Lung (tissue), 12 donors: ENCODE results near the gene ATG7. TPM values are rescaled to one million over a fixed set of nuclear protein-coding genes. Genes with fewer than 3 reads are reported as not detected.
A peak's percentile ranks its signal among the peaks of the same experiment; 100 is the strongest.

Experiments used
- ATAC-seq: fragments of 200-7000 bp; cut with Tn5 transposase; one replicate; pipeline ENCODE4 v1.9.1; 2020; ENCODE audit warnings: moderate number of reproducible peaks; ENCODE audit not compliant: insufficient read depth, low FRiP score
- DNase-seq, 3 donors: peaks; one replicate each; pipeline ENCODE4 v3.0.0-alpha.2; 2013 to 2017
- H3K27ac ChIP-seq, 2 donors: one replicate each; pipeline ENCODE4 v1.5.1; 2013; ENCODE audit warnings: mild to moderate bottlenecking in 2 of 2, moderate library complexity in 2 of 2, control low read depth in 1 of 2, inconsistent platforms in 1 of 2, low read depth in 1 of 2, low read length in 1 of 2
- H3K27me3 ChIP-seq, 3 donors: one replicate each; pipeline ENCODE4 v1.5.1; 2013; ENCODE audit warnings: low read length in 2 of 3; ENCODE audit not compliant: control insufficient read depth in 3 of 3, insufficient read depth in 3 of 3
- H3K36me3 ChIP-seq, 4 donors: one replicate each; pipeline ENCODE4 v1.5.1; 2013; ENCODE audit warnings: low read length in 4 of 4, mild to moderate bottlenecking in 1 of 4, moderate library complexity in 1 of 4; ENCODE audit not compliant: control insufficient read depth in 4 of 4, insufficient read depth in 4 of 4
- H3K4me1 ChIP-seq, 5 donors: one replicate each; pipeline ENCODE4 v1.5.1; 2013; ENCODE audit warnings: low read length in 5 of 5, mild to moderate bottlenecking in 2 of 5, moderate library complexity in 1 of 5; ENCODE audit not compliant: control insufficient read depth in 5 of 5, insufficient read depth in 5 of 5
- H3K4me3 ChIP-seq: one replicate; pipeline ENCODE4 v1.5.1; 2013; ENCODE audit warnings: mild to moderate bottlenecking, control low read depth, moderate library complexity
- H3K9ac ChIP-seq, 2 donors: one replicate each; pipeline ENCODE4 v1.5.1; 2013; ENCODE audit warnings: low read length in 2 of 2, control low read depth in 1 of 2; ENCODE audit not compliant: insufficient read depth in 1 of 2
- H3K9me3 ChIP-seq, 4 donors: one replicate each; pipeline ENCODE4 v1.5.1; 2013; ENCODE audit warnings: low read length in 3 of 4, mild to moderate bottlenecking in 1 of 4, moderate library complexity in 1 of 4; ENCODE audit not compliant: control insufficient read depth in 4 of 4, insufficient read depth in 3 of 4
- CTCF ChIP-seq: IDR thresholded peaks from 2 replicates; pipeline ENCODE4 v1.5.1; 2012; ENCODE audit warnings: mild to moderate bottlenecking; ENCODE audit errors: control extremely low read depth, extremely low read depth
- WGBS, 2 donors: extraction: QIAGEN DNeasy Blood & Tissue Kit; methylation state at CpG; one replicate each; pipeline ENCODE4 v1.1.7; 2013; 5-methylcytosine and 5-hydroxymethylcytosine counted together
- polyA plus RNA-seq, 2 donors: library from polyadenylated mRNA; stranded (reverse); fragments of 200-250 nt; gene quantifications; one replicate each; pipeline ENCODE4 v1.2.1, GENCODE V29; 2013
- total RNA-seq, 2 donors: library from RNA; depleted of rRNA in 1 of 2; stranded (reverse); fragments of >200 nt in 1 of 2; gene quantifications; one replicate each; pipeline ENCODE4 v1.2.1, GENCODE V29; 2014 to 2021
- donor health status: control.
- donor health status: control.
- donor health status: Bipolar disorder and iron deficiency.
- donor health status: healthy.
- donor health status: DM: yes; HTN: yes; CAD: no.

ATG7 gene
- total and polyA plus RNA-seq, 4 donors = 11.2 to 72.0 (median 53.3) TPM

DNA sequence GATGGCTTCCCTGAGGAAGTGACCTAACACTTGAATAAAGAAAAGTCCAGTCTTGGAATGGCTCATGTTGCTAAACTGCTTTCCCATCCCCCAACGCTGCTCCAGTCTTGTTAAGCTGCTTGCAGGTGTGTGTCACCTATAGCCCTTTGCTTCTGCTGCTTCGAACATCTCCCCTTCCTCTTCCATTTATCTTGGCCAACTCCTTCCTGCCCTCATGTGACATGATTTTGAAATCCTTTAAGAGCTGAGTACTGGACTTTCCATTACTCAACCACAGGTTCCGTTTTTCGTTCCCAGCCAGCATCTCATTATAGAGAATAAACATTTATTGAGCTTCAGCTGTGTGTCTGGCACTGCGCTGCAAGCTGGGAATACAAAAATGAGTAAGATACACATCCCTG lies 1.7 kb downstream of the ATG7 start:
- H3K4me3 ChIP-seq = no peak overlapping the region
- H3K36me3 ChIP-seq = peaks cover 0 to 9% (median 1%) of the 10 kb centered on the region in 4 donors
- ATAC-seq (no peak), DNase-seq (peak in 1 of 3 donors; percentile 30)
- WGBS, 2 donors = 31 to 55% methylated on average over 5 of the region's 5 CpGs
- H3K27ac ChIP-seq = peak overlapping the region in 1 of 2 donors; percentile 69
- H3K4me1 ChIP-seq = peaks cover 0 to 10% (median 0%) of the 10 kb centered on the region in 5 donors
- TF ChIP-seq CTCF = no peak
- no peaks in the 10 kb centered on the region for H3K27me3 ChIP-seq
- H3K9ac ChIP-seq = no peak overlapping the region
- H3K9me3 ChIP-seq = no peaks in the 10 kb centered on the region

DNA sequence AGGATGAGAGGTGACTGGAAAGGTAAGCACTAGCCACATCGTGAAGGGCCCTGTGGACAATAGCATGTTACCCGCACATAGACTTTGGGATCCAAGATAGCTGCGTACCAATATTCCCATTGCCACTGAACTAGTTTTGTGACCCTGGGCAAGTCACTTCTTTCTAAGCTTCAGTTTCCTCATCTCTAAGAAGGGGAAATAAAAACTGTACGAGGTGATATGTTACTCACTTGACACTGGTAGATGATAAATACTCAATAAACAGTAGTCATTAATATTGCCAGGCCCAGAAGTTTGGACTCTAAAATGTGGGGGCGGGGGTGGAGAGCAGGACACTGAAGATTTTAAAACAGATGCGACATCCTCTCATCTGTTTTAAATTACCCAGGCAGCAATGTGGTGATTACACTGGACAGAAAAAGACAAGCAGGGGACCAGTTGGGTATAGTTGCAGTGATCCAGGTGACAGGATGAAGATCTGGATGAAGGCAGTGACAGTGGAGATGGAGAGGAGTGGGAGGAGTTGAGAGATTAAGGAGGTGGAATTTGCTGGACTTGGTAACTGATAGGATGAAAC lies 2.5 kb downstream of the ATG7 start:
- DNase-seq (no peak), ATAC-seq (no peak)
- peak overlapping the region in 1 of 2 donors; percentile 69 for H3K27ac ChIP-seq
- TF ChIP-seq CTCF = no peak
- H3K36me3 ChIP-seq = peaks cover 0 to 10% (median 2%) of the 10 kb centered on the region in 4 donors
- H3K4me3 ChIP-seq = no peak overlapping the region
- H3K9me3 ChIP-seq = no peaks in the 10 kb centered on the region
- H3K9ac ChIP-seq = no peak overlapping the region
- WGBS, 2 donors = 70 to 83% methylated on average over 6 of the region's 6 CpGs
- peaks cover 0 to 10% (median 0%) of the 10 kb centered on the region in 5 donors for H3K4me1 ChIP-seq
- H3K27me3 ChIP-seq = no peaks in the 10 kb centered on the region

- H3K27me3 ChIP-seq = no peaks in the 10 kb centered on the region
- TF ChIP-seq CTCF = no peak
- DNase-seq = no peak
- H3K4me3 ChIP-seq = no peak overlapping the region
- no peak overlapping the region for H3K9ac ChIP-seq
- H3K9me3 ChIP-seq = no peaks in the 10 kb centered on the region
- no peak for ATAC-seq
- H3K4me1 ChIP-seq = peaks cover 0 to 10% (median 0%) of the 10 kb centered on the region in 5 donors
- 19 to 35% methylated on average over 2 of the region's 2 CpGs for WGBS, 2 donors
- peaks cover 2 to 10% (median 5%) of the 10 kb centered on the region in 4 donors for H3K36me3 ChIP-seq
- H3K27ac ChIP-seq = no peak overlapping the region
Measured at GRCh38 chr3:11275926-11276325, 3.7 kb downstream of the ATG7 start.

- no peaks in the 10 kb centered on the region for H3K9me3 ChIP-seq
- no peak overlapping the region for H3K27ac ChIP-seq
- peaks cover 3 to 10% (median 8%) of the 10 kb centered on the region in 4 donors for H3K36me3 ChIP-seq
- no peak for ATAC-seq
- H3K4me1 ChIP-seq = peaks cover under 1 to 13% (median 1%) of the 10 kb centered on the region in 5 donors
- TF ChIP-seq CTCF = no peak
- WGBS, 2 donors = 88% methylated on average over 2 of the region's 2 CpGs
- no peak for DNase-seq
- no peak overlapping the region for H3K9ac ChIP-seq
- H3K27me3 ChIP-seq = no peaks in the 10 kb centered on the region
- H3K4me3 ChIP-seq = no peak overlapping the region
Measured at GRCh38 chr3:11276901-11277300, 4.7 kb downstream of the ATG7 start.
